HEK293 (cell line): ENCODE data around the gene OTC.

Source experiments
- CTCF ChIA-PET: fragments of 350-600 bp; formaldehyde crosslinking; extraction: SDS; loops from one replicate; lab custom pipeline; 2021; ENCODE audit warnings: antibody characterized with exemption; lab: Yijun Ruan, JAX
- POLR2A ChIA-PET: fragments of 300-600 bp; formaldehyde crosslinking; extraction: SDS; loops from one replicate; lab custom pipeline; 2020; ENCODE audit warnings: antibody characterized with exemption, inconsistent platforms; lab: Yijun Ruan, JAX
- H3K27ac ChIP-seq: fragments of 200-500 bp; sonication (Bioruptor generic); 2 replicates; pipeline ENCODE4 v1.5.1; 2014; ENCODE audit warnings: low read depth, low read length, control low read depth, inconsistent platforms; ENCODE audit errors: extremely low read depth
- H3K36me3 ChIP-seq, 2 experiments: fragments of 200-500 bp in 1 of 2; sonication (Bioruptor generic) in 1 of 2; 1 replicate in 1 of 2; 2 replicates in 1 of 2; pipeline ENCODE4 v1.5.1; 2014 to 2017; ENCODE audit warnings: inconsistent platforms in 2 of 2, low read length in 2 of 2; ENCODE audit not compliant: control insufficient read depth in 2 of 2, insufficient read depth in 1 of 2
- H3K4me1 ChIP-seq: fragments of 200-500 bp; sonication (Bioruptor generic); 2 replicates; pipeline ENCODE4 v1.5.1; 2014; ENCODE audit warnings: mild to moderate bottlenecking, low read length, inconsistent platforms; ENCODE audit not compliant: control insufficient read depth, insufficient read depth
- H3K4me3 ChIP-seq: 2 replicates; pipeline ENCODE4 v1.5.1; 2011; ENCODE audit warnings: low read depth, mild to moderate bottlenecking, control low read depth, low read length, moderate library complexity
- H3K9me3 ChIP-seq: fragments of 200-500 bp; sonication (Bioruptor generic); 2 replicates; pipeline ENCODE4 v1.5.1; 2014; ENCODE audit warnings: low read depth, low read length, inconsistent platforms; ENCODE audit not compliant: control insufficient read depth, insufficient read depth
- PBX3 ChIP-seq: sonication (generic); formaldehyde crosslinking; IDR thresholded peaks from 2 replicates; pipeline ENCODE4 v1.8.1; 2022; ENCODE audit warnings: mild to moderate bottlenecking, moderate library complexity, missing genetic modification reagents
- PRDM4 ChIP-seq: fragments of 450-650 bp; formaldehyde crosslinking; IDR thresholded peaks from 2 replicates; pipeline ENCODE4 v1.5.1; 2017; ENCODE audit warnings: missing biosample characterization, missing genetic modification characterization
- REPIN1 ChIP-seq: fragments of 450-650 bp; formaldehyde crosslinking; IDR thresholded peaks from 2 replicates; pipeline ENCODE4 v1.5.1; 2017; ENCODE audit warnings: missing biosample characterization, missing genetic modification characterization, low read depth
- ZBTB17 ChIP-seq: fragments of 450-650 bp; formaldehyde crosslinking; IDR thresholded peaks from 2 replicates; pipeline ENCODE4 v1.5.1; 2016; ENCODE audit warnings: missing biosample characterization, missing genetic modification characterization
- ZBTB21 ChIP-seq: fragments of 450-650 bp; formaldehyde crosslinking; IDR thresholded peaks from 2 replicates; pipeline ENCODE4 v1.5.1; 2017; ENCODE audit warnings: missing biosample characterization, missing genetic modification characterization
- ZBTB6 ChIP-seq: fragments of 450-650 bp; formaldehyde crosslinking; IDR thresholded peaks from 2 replicates; pipeline ENCODE4 v1.5.1; 2017; ENCODE audit warnings: missing biosample characterization, missing genetic modification characterization
- ZBTB7A ChIP-seq: fragments of 450-650 bp; formaldehyde crosslinking; IDR thresholded peaks from 2 replicates; pipeline ENCODE4 v1.5.1; 2016; ENCODE audit warnings: low read depth, missing biosample characterization, missing genetic modification characterization
- ZFP41 ChIP-seq: fragments of 450-650 bp; formaldehyde crosslinking; IDR thresholded peaks from 2 replicates; pipeline ENCODE4 v1.5.1; 2016; ENCODE audit warnings: missing biosample characterization, missing genetic modification characterization, borderline replicate concordance
- ZFP69B ChIP-seq: fragments of 450-650 bp; formaldehyde crosslinking; IDR thresholded peaks from 2 replicates; pipeline ENCODE4 v1.5.1; 2016; ENCODE audit warnings: missing biosample characterization, missing genetic modification characterization
- ZNF239 ChIP-seq: fragments of 450-650 bp; formaldehyde crosslinking; IDR thresholded peaks from 2 replicates; pipeline ENCODE4 v1.5.1; 2016; ENCODE audit warnings: missing biosample characterization, missing genetic modification characterization
- ZNF529 ChIP-seq: fragments of 450-650 bp; formaldehyde crosslinking; IDR thresholded peaks from 2 replicates; pipeline ENCODE4 v1.5.1; 2017; ENCODE audit warnings: missing genetic modification characterization, missing biosample characterization; ENCODE audit not compliant: insufficient replicate concordance
- ZNF548 ChIP-seq: fragments of 450-650 bp; formaldehyde crosslinking; IDR thresholded peaks from 2 replicates; pipeline ENCODE4 v1.5.1; 2016; ENCODE audit warnings: missing biosample characterization, missing genetic modification characterization
- ZNF707 ChIP-seq: fragments of 450-650 bp; formaldehyde crosslinking; IDR thresholded peaks from 2 replicates; pipeline ENCODE4 v1.5.1; 2016; ENCODE audit warnings: missing biosample characterization, missing genetic modification characterization
- ZNF777 ChIP-seq: fragments of 450-650 bp; formaldehyde crosslinking; IDR thresholded peaks from 2 replicates; pipeline ENCODE4 v1.5.1; 2017; ENCODE audit warnings: missing biosample characterization, missing genetic modification characterization, borderline replicate concordance
- ZNF791 ChIP-seq: fragments of 450-650 bp; formaldehyde crosslinking; IDR thresholded peaks from 2 replicates; pipeline ENCODE4 v1.5.1; 2016; ENCODE audit warnings: missing biosample characterization, missing genetic modification characterization
- ZNF792 ChIP-seq: fragments of 450-650 bp; formaldehyde crosslinking; IDR thresholded peaks from 2 replicates; pipeline ENCODE4 v1.5.1; 2016; ENCODE audit warnings: missing biosample characterization, missing genetic modification characterization
- TF ChIP-seq, protein P1 (sequence below): fragments of 450-650 bp; formaldehyde crosslinking; IDR thresholded peaks from 2 replicates; pipeline ENCODE4 v1.5.1; 2016; ENCODE audit warnings: missing biosample characterization, missing genetic modification characterization, low read depth
- TF ChIP-seq, protein P2 (sequence below): fragments of 450-650 bp; formaldehyde crosslinking; IDR thresholded peaks from 2 replicates; pipeline ENCODE4 v1.5.1; 2016; ENCODE audit warnings: missing biosample characterization, missing genetic modification characterization

The OTC gene

DNA sequence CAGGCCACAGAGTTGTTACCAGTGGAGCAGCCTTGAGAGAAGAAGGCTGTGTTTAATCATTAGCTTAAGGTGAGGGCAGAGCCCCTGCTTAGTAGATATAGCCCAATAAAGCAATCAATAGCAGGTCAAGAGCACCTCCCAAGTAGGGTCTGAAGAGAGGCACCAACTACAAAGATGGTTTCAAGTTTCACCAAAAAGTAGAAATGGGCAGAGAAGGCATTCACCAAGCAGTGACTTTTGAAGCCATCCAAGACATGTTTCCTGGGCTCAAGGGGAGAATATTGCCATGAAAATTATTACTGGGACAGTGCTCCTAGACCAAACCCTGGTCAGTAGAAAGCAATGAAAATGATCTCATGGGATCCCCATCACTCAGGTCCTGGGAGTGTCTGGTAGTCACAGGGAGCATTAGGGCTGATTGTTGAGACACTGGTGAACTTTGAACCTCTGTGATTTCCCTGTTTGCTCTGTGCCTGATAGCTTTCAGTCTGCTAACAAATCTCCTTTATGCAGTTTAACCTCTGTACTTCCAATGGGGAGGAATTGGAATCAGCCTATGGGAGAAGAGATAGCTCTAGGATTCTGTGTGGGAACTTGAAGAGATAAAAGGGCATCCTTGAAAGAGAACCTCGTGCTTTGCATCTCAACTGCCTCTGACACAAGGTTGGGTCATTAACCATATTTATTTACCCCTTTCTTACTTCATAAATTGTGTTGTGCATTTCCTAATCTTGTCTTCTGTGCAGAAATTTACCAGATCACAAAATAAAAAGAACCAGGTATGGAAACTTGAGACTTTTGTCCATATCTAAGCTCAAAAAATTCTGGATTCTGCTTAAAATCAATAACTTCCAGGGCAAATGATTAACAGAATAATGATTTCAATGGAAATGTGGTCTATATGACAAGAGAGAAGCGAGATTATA, 9.3 kb upstream of the OTC start:
- ChIA-PET CTCF (interaction anchor here (0.9 to 1.4 kb wide), 3 partner anchors 8 to 33 kb away, joined by 3 to 6 read pairs (median 4); partner anchors contain the start of gene RPGR), POLR2A (no interaction called here)
- H3K27ac ChIP-seq: no peak overlapping the region
- TF ChIP-seq PBX3 (CRISPR knock-in tag) (no peak), ZBTB6 (tag by site-specific recombination) (no peak), PRDM4 (tag by site-specific recombination) (0 out of 2 replicates have a peak, but pooled peaks have one; percentile 22), ZNF707 (no peak), ZBTB7A (no peak), ZBTB21 (tag by site-specific recombination) (no peak), ZNF791 (tag by site-specific recombination) (no peak)
- TF ChIP-seq, protein P1, sequence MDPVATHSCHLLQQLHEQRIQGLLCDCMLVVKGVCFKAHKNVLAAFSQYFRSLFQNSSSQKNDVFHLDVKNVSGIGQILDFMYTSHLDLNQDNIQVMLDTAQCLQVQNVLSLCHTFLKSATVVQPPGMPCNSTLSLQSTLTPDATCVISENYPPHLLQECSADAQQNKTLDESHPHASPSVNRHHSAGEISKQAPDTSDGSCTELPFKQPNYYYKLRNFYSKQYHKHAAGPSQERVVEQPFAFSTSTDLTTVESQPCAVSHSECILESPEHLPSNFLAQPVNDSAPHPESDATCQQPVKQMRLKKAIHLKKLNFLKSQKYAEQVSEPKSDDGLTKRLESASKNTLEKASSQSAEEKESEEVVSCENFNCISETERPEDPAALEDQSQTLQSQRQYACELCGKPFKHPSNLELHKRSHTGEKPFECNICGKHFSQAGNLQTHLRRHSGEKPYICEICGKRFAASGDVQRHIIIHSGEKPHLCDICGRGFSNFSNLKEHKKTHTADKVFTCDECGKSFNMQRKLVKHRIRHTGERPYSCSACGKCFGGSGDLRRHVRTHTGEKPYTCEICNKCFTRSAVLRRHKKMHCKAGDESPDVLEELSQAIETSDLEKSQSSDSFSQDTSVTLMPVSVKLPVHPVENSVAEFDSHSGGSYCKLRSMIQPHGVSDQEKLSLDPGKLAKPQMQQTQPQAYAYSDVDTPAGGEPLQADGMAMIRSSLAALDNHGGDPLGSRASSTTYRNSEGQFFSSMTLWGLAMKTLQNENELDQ: no peak
- TF ChIP-seq, protein P2, sequence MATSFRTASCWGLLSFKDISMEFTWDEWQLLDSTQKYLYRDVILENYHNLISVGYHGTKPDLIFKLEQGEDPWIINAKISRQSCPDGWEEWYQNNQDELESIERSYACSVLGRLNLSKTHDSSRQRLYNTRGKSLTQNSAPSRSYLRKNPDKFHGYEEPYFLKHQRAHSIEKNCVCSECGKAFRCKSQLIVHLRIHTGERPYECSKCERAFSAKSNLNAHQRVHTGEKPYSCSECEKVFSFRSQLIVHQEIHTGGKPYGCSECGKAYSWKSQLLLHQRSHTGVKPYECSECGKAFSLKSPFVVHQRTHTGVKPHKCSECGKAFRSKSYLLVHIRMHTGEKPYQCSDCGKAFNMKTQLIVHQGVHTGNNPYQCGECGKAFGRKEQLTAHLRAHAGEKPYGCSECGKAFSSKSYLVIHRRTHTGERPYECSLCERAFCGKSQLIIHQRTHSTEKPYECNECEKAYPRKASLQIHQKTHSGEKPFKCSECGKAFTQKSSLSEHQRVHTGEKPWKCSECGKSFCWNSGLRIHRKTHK: no peak
- H3K36me3 ChIP-seq: no peaks in the 10 kb centered on the region
- no peaks in the 10 kb centered on the region for H3K9me3 ChIP-seq
- H3K4me3 ChIP-seq: no peak overlapping the region
- H3K4me1 ChIP-seq: no peaks in the 10 kb centered on the region

- TF ChIP-seq ZFP41 (tag by site-specific recombination): no peak
- no peak for TF ChIP-seq ZNF529 (tag by site-specific recombination)
- TF ChIP-seq ZNF239 (tag by site-specific recombination): no peak
- TF ChIP-seq ZFP69B (tag by site-specific recombination): no peak
- no peak for TF ChIP-seq ZNF548 (tag by site-specific recombination)
- no peak for TF ChIP-seq ZNF791 (tag by site-specific recombination)
- no peak for TF ChIP-seq ZBTB17
- TF ChIP-seq ZNF792 (tag by site-specific recombination): no peak
- no peak for TF ChIP-seq ZNF777 (tag by site-specific recombination)
- no peak for TF ChIP-seq REPIN1
- TF ChIP-seq, all 188 proteins: peak for 0
- ChIA-PET CTCF (no interaction called here), POLR2A (no interaction called here)
- H3K4me3 ChIP-seq: no peak overlapping the region
- no peaks in the 10 kb centered on the region for H3K36me3 ChIP-seq
- H3K4me1 ChIP-seq: no peaks in the 10 kb centered on the region
- H3K9me3 ChIP-seq: no peaks in the 10 kb centered on the region
- no peak overlapping the region for H3K27ac ChIP-seq
These were observed 6.3 kb upstream of the OTC start for GRCh38 chrX:38346150-38346549.
